ENCODE results near the gene LRRC56.

LRRC56 gene

GRCh38 chr11:590997-591396 lies 53.7 kb downstream of the LRRC56 start:
- DNase-seq (ENCODE audit: low read depth in 1 of 2, low spot score in 1 of 2), result no peak
- H3K27ac ChIP-seq (replicated peaks), result no peak overlapping the region
- no peak overlapping the region for H3K4me3 ChIP-seq (replicated peaks; ENCODE audit: insufficient read depth, low read length)
- H3K27me3 ChIP-seq (ENCODE audit: insufficient read depth, poor library complexity, severe bottlenecking), result no peaks in the 10 kb centered on the region
- TF ChIP-seq CTCF (IDR thresholded peaks at IDR 0.05; ENCODE audit: insufficient read depth, low read length) (no peak), SPI1 (IDR thresholded peaks at IDR 0.05; ENCODE audit: borderline replicate concordance, low read depth) (no peak), GABPA (IDR thresholded peaks at IDR 0.05; ENCODE audit: low read depth) (no peak), REST (IDR thresholded peaks at IDR 0.05; ENCODE audit: insufficient replicate concordance, low read depth) (no peak), POLR2AphosphoS5 (IDR thresholded peaks at IDR 0.05; ENCODE audit: low read depth) (no peak)

- Histone ChIP-seq H3K4me3 (replicated peaks; ENCODE audit: insufficient read depth, low read length) (no peak overlapping the region), H3K27ac (replicated peaks) (no peak overlapping the region), H3K27me3 (ENCODE audit: insufficient read depth, poor library complexity, severe bottlenecking) (no peaks in the 10 kb centered on the region)
- TF ChIP-seq CTCF (IDR thresholded peaks at IDR 0.05; ENCODE audit: insufficient read depth, low read length) (no peak), POLR2AphosphoS5 (IDR thresholded peaks at IDR 0.05; ENCODE audit: low read depth) (no peak), SPI1 (IDR thresholded peaks at IDR 0.05; ENCODE audit: borderline replicate concordance, low read depth) (no peak), GABPA (IDR thresholded peaks at IDR 0.05; ENCODE audit: low read depth) (no peak), REST (IDR thresholded peaks at IDR 0.05; ENCODE audit: insufficient replicate concordance, low read depth) (no peak)
- DNase-seq (ENCODE audit: low read depth in 1 of 2, low spot score in 1 of 2), result no peak
Measured at GRCh38 chr11:592501-592900, 55.2 kb downstream of the LRRC56 start.

GRCh38 chr11:592918-593317 lies 55.6 kb downstream of the LRRC56 start:
- DNase-seq (ENCODE audit: low read depth in 1 of 2, low spot score in 1 of 2), result no peak
- H3K4me3 ChIP-seq (replicated peaks; ENCODE audit: insufficient read depth, low read length), result no peak overlapping the region
- H3K27ac ChIP-seq (replicated peaks), result no peak overlapping the region
- H3K27me3 ChIP-seq (ENCODE audit: insufficient read depth, poor library complexity, severe bottlenecking), result no peaks in the 10 kb centered on the region
- no peak for TF ChIP-seq SPI1 (IDR thresholded peaks at IDR 0.05; ENCODE audit: borderline replicate concordance, low read depth)
- no peak for TF ChIP-seq REST (IDR thresholded peaks at IDR 0.05; ENCODE audit: insufficient replicate concordance, low read depth)
- no peak for TF ChIP-seq GABPA (IDR thresholded peaks at IDR 0.05; ENCODE audit: low read depth)
- TF ChIP-seq CTCF (IDR thresholded peaks at IDR 0.05; ENCODE audit: insufficient read depth, low read length), result no peak
- no peak for TF ChIP-seq POLR2AphosphoS5 (IDR thresholded peaks at IDR 0.05; ENCODE audit: low read depth)

All from HL-60 (cell line).